IMR-90 (cell line): Measurements from ENCODE around the gene PLD1. TPM values are rescaled to one million over a fixed set of nuclear protein-coding genes. Genes with fewer than 3 reads are reported as not detected.
A peak's percentile ranks its signal among the peaks of the same experiment; 100 is the strongest.

Experiments used
- ATAC-seq: fragments of 200-7000 bp; cut with Tn5 transposase; 2 replicates; pipeline ENCODE4 v1.9.1; 2020; ENCODE audit warnings: low read depth, mild to moderate bottlenecking, moderate library complexity
- BruUV-seq: library from RNA; stranded (reverse); fragments of 400-500 nt; replicated peaks from 2 replicates; lab custom pipeline; 2021; lab: Mats Ljungman, UMichigan
- CTCF ChIA-PET: fragments of 300-600 bp; formaldehyde crosslinking; extraction: SDS; loops from one replicate; lab custom pipeline; 2021; ENCODE audit warnings: antibody characterized with exemption; lab: Yijun Ruan, JAX
- POLR2A ChIA-PET: fragments of 300-600 bp; sonication (Branson Sonifier 250); formaldehyde crosslinking; loops from one replicate; lab custom pipeline; 2022; ENCODE audit warnings: antibody characterized with exemption; ENCODE audit not compliant: unreplicated experiment; lab: Charles Lee
- DNase-seq: peaks from one replicate; pipeline ENCODE4 v3.0.0; 2013
- H2AFZ ChIP-seq: replicated peaks from 2 replicates; pipeline ENCODE3; 2013; ENCODE audit warnings: low read length, mild to moderate bottlenecking; ENCODE audit not compliant: poor library complexity
- H2AK5ac ChIP-seq: 2 replicates; pipeline ENCODE4 v1.6.1; 2013; ENCODE audit warnings: low read depth, low read length, inconsistent platforms
- H2AK9ac ChIP-seq: replicated peaks from 2 replicates; pipeline ENCODE3; 2013; ENCODE audit warnings: mild to moderate bottlenecking, low read depth, low read length, moderate library complexity; ENCODE audit not compliant: poor library complexity
- H2BK120ac ChIP-seq: 2 replicates; pipeline ENCODE4 v1.6.1; 2013; ENCODE audit warnings: low read depth, low read length, inconsistent platforms
- H2BK15ac ChIP-seq: 3 replicates; pipeline ENCODE4 v1.6.1; 2013; ENCODE audit warnings: low read depth, low read length, inconsistent platforms
- H2BK20ac ChIP-seq: 2 replicates; pipeline ENCODE4 v1.6.1; 2013; ENCODE audit warnings: low read depth, mild to moderate bottlenecking, inconsistent platforms, low read length, moderate library complexity
- H2BK5ac ChIP-seq: 2 replicates; pipeline ENCODE4 v1.6.1; 2013; ENCODE audit warnings: mild to moderate bottlenecking, low read depth, low read length, inconsistent platforms; ENCODE audit not compliant: poor library complexity, severe bottlenecking
- H3K14ac ChIP-seq: replicated peaks from 2 replicates; pipeline ENCODE4 v1.6.1; 2013; ENCODE audit warnings: low read depth, low read length, inconsistent platforms
- H3K18ac ChIP-seq: 2 replicates; pipeline ENCODE4 v1.6.1; 2013; ENCODE audit warnings: low read depth, low read length, control low read depth
- H3K23ac ChIP-seq: 2 replicates; pipeline ENCODE4 v1.6.1; 2013; ENCODE audit warnings: low read depth, low read length, inconsistent platforms
- H3K27ac ChIP-seq: 2 replicates; pipeline ENCODE4 v1.5.1; 2013; ENCODE audit warnings: mild to moderate bottlenecking, control low read depth, low read length; ENCODE audit not compliant: insufficient read depth
- H3K27me3 ChIP-seq: 2 replicates; pipeline ENCODE4 v1.6.1; 2013; ENCODE audit warnings: low read length; ENCODE audit not compliant: control insufficient read depth, insufficient read depth
- H3K36me3 ChIP-seq: 2 replicates; pipeline ENCODE4 v1.6.1; 2013; ENCODE audit warnings: low read length, mixed read lengths; ENCODE audit not compliant: control insufficient read depth, insufficient read depth
- H3K4ac ChIP-seq: 2 replicates; pipeline ENCODE4 v1.6.1; 2013; ENCODE audit warnings: low read depth, low read length, inconsistent platforms
- H3K4me1 ChIP-seq: 2 replicates; pipeline ENCODE4 v1.6.1; 2013; ENCODE audit warnings: low read length, mixed read lengths; ENCODE audit not compliant: control insufficient read depth, insufficient read depth
- H3K4me2 ChIP-seq: 2 replicates; pipeline ENCODE4 v1.6.1; 2013; ENCODE audit warnings: low read depth, mild to moderate bottlenecking, control low read depth, low read length, moderate library complexity
- H3K4me3 ChIP-seq: 2 replicates; pipeline ENCODE4 v1.5.1; 2013; ENCODE audit warnings: low read depth, mild to moderate bottlenecking, control low read depth, low read length, moderate library complexity; ENCODE audit not compliant: insufficient read depth
- H3K56ac ChIP-seq: 2 replicates; pipeline ENCODE4 v1.6.1; 2013; ENCODE audit warnings: low read length, inconsistent platforms; ENCODE audit not compliant: insufficient read depth; ENCODE audit errors: extremely low read depth
- H3K79me1 ChIP-seq, 2 experiments: 2 replicates each; pipeline ENCODE4 v1.6.1; 2013; ENCODE audit warnings: low read length in 2 of 2, inconsistent platforms in 1 of 2, low read depth in 1 of 2
- H3K9ac ChIP-seq: 2 replicates; pipeline ENCODE4 v1.6.1; 2013; ENCODE audit warnings: low read depth, low read length, control low read depth
- H3K9me1 ChIP-seq: 2 replicates; pipeline ENCODE4 v1.6.1; 2013; ENCODE audit warnings: low read length, inconsistent platforms; ENCODE audit not compliant: insufficient read depth
- H3K9me3 ChIP-seq: 2 replicates; pipeline ENCODE4 v1.6.1; 2013; ENCODE audit warnings: low read length; ENCODE audit not compliant: control insufficient read depth, insufficient read depth
- H4K20me1 ChIP-seq: 2 replicates; pipeline ENCODE4 v1.6.1; 2013; ENCODE audit warnings: low read length, inconsistent platforms; ENCODE audit not compliant: insufficient read depth
- H4K5ac ChIP-seq: 2 replicates; pipeline ENCODE4 v1.6.1; 2013; ENCODE audit warnings: mild to moderate bottlenecking, low read depth, low read length, control low read depth
- H4K8ac ChIP-seq, 2 experiments: 2 replicates each; pipeline ENCODE4 v1.6.1; 2013; ENCODE audit warnings: low read depth in 2 of 2, low read length in 2 of 2, control low read depth in 1 of 2, inconsistent platforms in 1 of 2
- H4K91ac ChIP-seq: 2 replicates; pipeline ENCODE4 v1.6.1; 2013; ENCODE audit warnings: low read depth, low read length, inconsistent platforms; ENCODE audit not compliant: insufficient read depth
- MAFK ChIP-seq: IDR thresholded peaks from 2 replicates; pipeline ENCODE4 v1.6.1; 2012; ENCODE audit warnings: low read depth, low read length, improper control_type of control experiment
- NFE2L2 ChIP-seq: fragments of 150-350 bp; IDR thresholded peaks from 2 replicates; pipeline ENCODE4 v1.6.1; 2016; ENCODE audit warnings: low read depth, mild to moderate bottlenecking, low read length
- RFX5 ChIP-seq: IDR thresholded peaks from 2 replicates; pipeline ENCODE4 v1.8.0; 2012; ENCODE audit warnings: low read depth, mild to moderate bottlenecking, low read length, moderate library complexity
- WGBS, 2 experiments: methylation state at CpG; one replicate each; pipeline versions ENCODE4 v1.1.5 to v1.1.7; 2013; ENCODE audit warnings: missing lambda C conversion rate in 2 of 2; ENCODE audit not compliant: insufficient read length in 1 of 2; ENCODE audit errors: extremely low coverage in 2 of 2; 5-methylcytosine and 5-hydroxymethylcytosine counted together
- dilution Hi-C: fragments of 300-500 bp; cut with HindIII; formaldehyde crosslinking; loops from one replicate; pipeline ENCODE4 v1.14.3; 2018; ENCODE audit warnings: low sequenced_read_pairs; ENCODE audit not compliant: unreplicated experiment
- in situ Hi-C: fragments of 300-500 bp; cut with MboI; formaldehyde crosslinking; loops from 3 replicates; pipeline ENCODE4 v1.14.3; 2019; ENCODE audit warnings: low sequenced_read_pairs, inconsistent platforms, mixed read lengths
- intact Hi-C: fragments of 100-400 bp; cut with micrococcal nuclease; formaldehyde crosslinking; loops from 2 replicates; pipeline ENCODE4 v1.10.0; 2022
- polyA plus RNA-seq, 3 experiments: library from polyadenylated mRNA; depleted of rRNA; stranded (reverse); fragments of >200 nt; gene quantifications; 2 replicates each; pipeline ENCODE4 v1.2.3, GENCODE V29; 2012; ENCODE audit warnings: low replicate concordance in 1 of 3
- total RNA-seq: library from RNA; depleted of rRNA; stranded (reverse); fragments of >200 nt; gene quantifications from 2 replicates; pipeline ENCODE4 v1.2.3, GENCODE V29; 2012

Gene PLD1
- total and polyA plus RNA-seq, 2 of the 4 experiments (the other 2 are of a cell fraction), result 3.3 to 9.7 TPM

DNA sequence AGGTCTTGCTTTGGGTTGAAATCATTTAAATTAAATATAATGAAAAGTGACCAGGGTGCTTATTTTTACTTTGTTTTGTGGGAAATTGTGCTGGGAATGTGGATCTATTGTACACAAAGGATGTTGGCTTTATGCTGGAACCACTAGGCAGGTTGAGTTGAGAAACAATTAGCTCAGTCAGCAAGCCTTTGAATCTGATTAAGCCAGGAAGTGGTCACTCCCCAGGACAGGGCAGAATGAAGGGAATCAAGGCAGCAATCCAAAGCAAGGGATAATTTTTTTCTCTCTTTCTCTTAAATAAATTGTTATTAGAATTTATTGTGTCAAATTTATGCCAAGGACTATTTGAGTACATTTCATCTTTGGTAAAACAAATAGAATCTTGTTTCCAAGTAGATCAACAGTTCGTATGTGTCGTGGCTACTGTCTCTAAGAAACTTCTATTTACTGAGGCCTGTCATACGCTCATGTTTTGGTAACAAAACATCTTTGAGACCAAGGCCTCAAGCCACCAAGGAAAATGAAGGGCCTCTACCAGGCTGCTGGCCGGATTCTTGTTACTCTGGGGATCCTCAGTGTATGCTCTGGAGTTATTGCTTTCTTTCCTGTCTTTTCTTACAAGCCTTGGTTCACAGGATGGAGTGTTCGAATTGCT lies 32.7 kb upstream of the PLD1 start, which contains the start of gene TMEM212:
Gene TMEM212, plus strand, starts transcription at position 486 of the 655 bp plus-strand sequence. Its CDS starts 35 bp downstream, at position 521.
- Histone ChIP-seq H3K23ac (0 out of 2 replicates have a peak within 1 kb of the TSS, but pooled peaks have one; percentile 67), H2AFZ (peak within 1 kb of the TSS; percentile 40), H4K20me1 (no peaks in the 10 kb centered on the region), H2AK5ac (peak within 1 kb of the TSS; percentile 81; the same call in 1 of the 2 replicates), H3K27me3 (no peaks in the 10 kb centered on the region), H3K36me3 (no peaks in the 10 kb centered on the region), H3K14ac (peak within 1 kb of the TSS; percentile 69), H3K4me3 (no peak within 1 kb of the TSS), H3K9me3 (no peaks in the 10 kb centered on the region), H2BK120ac (peak within 1 kb of the TSS; percentile 89), H2AK9ac (peak within 1 kb of the TSS; percentile 57), H3K56ac (no peak within 1 kb of the TSS), H3K9ac (no peak within 1 kb of the TSS), H4K5ac (peak within 1 kb of the TSS; percentile 52; the same call in 1 of the 2 replicates), H3K79me1 (no peaks in the 10 kb centered on the region), H2BK5ac (peak within 1 kb of the TSS; percentile 71), H3K4me2 (no peak within 1 kb of the TSS), H3K27ac (no peak within 1 kb of the TSS), H3K9me1 (peaks cover 3% of the 10 kb centered on the region), H4K91ac (peak within 1 kb of the TSS; percentile 76), H2BK20ac (peak within 1 kb of the TSS; percentile 76; the same call in 1 of the 2 replicates), H2BK15ac (peak within 1 kb of the TSS; percentile 65; the same call in 1 of the 3 replicates), H3K4ac (peak within 1 kb of the TSS; percentile 76), H3K18ac (peak within 1 kb of the TSS; percentile 50; the same call in 1 of the 2 replicates), H4K8ac (peak within 1 kb of the TSS; percentile 15 to 82; a peak in 1 of 4 replicates), H3K4me1 (peaks cover 14% of the 10 kb centered on the region)
- peak; percentile 59 for DNase-seq
- BruUV-seq, result no TSS peak
- intact Hi-C loops (no loop called here), dilution Hi-C loops (no loop called here), in situ Hi-C loops (no loop called here)
- no CpG with 5 or more reads among the region's 5 CpGs for WGBS, 2 experiments
- ChIA-PET POLR2A (no interaction called here), CTCF (interaction anchor here (0.5 kb wide), 1 partner anchor 196 kb away, joined by 3 read pairs; no protein-coding TSS in a partner anchor)
- no peak for ATAC-seq
- no peak for TF ChIP-seq RFX5
- peak; percentile 60 for TF ChIP-seq MAFK
- no peak for TF ChIP-seq NFE2L2
